Subcutaneous abdominal adipose tissue (tissue), 5 donors: ENCODE data around the gene TASOR.

Source experiments
- H3K27ac ChIP-seq: one replicate; pipeline ENCODE4 v1.7.0; 2013; ENCODE audit warnings: low read depth, mild to moderate bottlenecking, inconsistent platforms, low read length, moderate library complexity
- H3K27me3 ChIP-seq, 5 donors: one replicate each; pipeline ENCODE4 v1.7.0; 2013; ENCODE audit warnings: low read length in 5 of 5, inconsistent platforms in 1 of 5; ENCODE audit not compliant: control insufficient read depth in 5 of 5, insufficient read depth in 4 of 5
- H3K36me3 ChIP-seq, 5 donors: one replicate each; pipeline ENCODE4 v1.7.0; 2013; ENCODE audit warnings: low read length in 5 of 5; ENCODE audit not compliant: control insufficient read depth in 5 of 5, insufficient read depth in 5 of 5
- H3K4me1 ChIP-seq, 5 donors: one replicate each; pipeline ENCODE4 v1.7.0; 2013; ENCODE audit warnings: low read length in 5 of 5, mild to moderate bottlenecking in 3 of 5, moderate library complexity in 1 of 5; ENCODE audit not compliant: control insufficient read depth in 5 of 5, insufficient read depth in 5 of 5
- H3K4me3 ChIP-seq, 5 donors: one replicate each; pipeline ENCODE4 v1.7.0; 2013; ENCODE audit warnings: low read length in 5 of 5, low read depth in 1 of 5
- H3K9ac ChIP-seq, 5 donors: one replicate each; pipeline ENCODE4 v1.7.0; 2013; ENCODE audit warnings: low read length in 5 of 5, mild to moderate bottlenecking in 4 of 5, moderate library complexity in 3 of 5
- H3K9me3 ChIP-seq, 5 donors: one replicate each; pipeline ENCODE4 v1.7.0; 2013; ENCODE audit warnings: low read length in 5 of 5; ENCODE audit not compliant: control insufficient read depth in 5 of 5
- donor health status: healthy.
- donor health status: healthy.
- donor health status: healthy.
- donor health status: healthy.
- donor health status: healthy.

TASOR gene

GRCh38 chr3:56684029-56684428 lies 964 bp upstream of the TASOR start:
- no peaks in the 10 kb centered on the region for H3K36me3 ChIP-seq

GRCh38 chr3:56682462-56683121 lies 473 bp downstream of the TASOR start:
- no peaks in the 10 kb centered on the region for H3K27me3 ChIP-seq
- H3K9ac ChIP-seq = peak overlapping the region; percentile 71 to 94 (median 89)
- H3K4me3 ChIP-seq = peak overlapping the region; percentile 79 to 93 (median 83)
- peaks cover 1 to 36% (median 15%) of the 10 kb centered on the region in 5 donors for H3K4me1 ChIP-seq
- H3K36me3 ChIP-seq = no peaks in the 10 kb centered on the region
- H3K9me3 ChIP-seq = peaks cover 0 to 6% (median 0%) of the 10 kb centered on the region in 5 donors
- peak overlapping the region; percentile 91 for H3K27ac ChIP-seq

More at GRCh38 chr3:56684029-56684428, 964 bp upstream of the TASOR start:
- Histone ChIP-seq H3K27me3 (no peaks in the 10 kb centered on the region), H3K27ac (no peak overlapping the region), H3K4me1 (peaks cover 1 to 36% (median 15%) of the 10 kb centered on the region in 5 donors), H3K4me3 (no peak overlapping the region), H3K9ac (no peak overlapping the region), H3K9me3 (peaks cover 0 to 6% (median 0%) of the 10 kb centered on the region in 5 donors)

GRCh38 chr3:56681984-56682461 lies 1.0 kb downstream of the TASOR start:
- Histone ChIP-seq H3K4me3 (peak overlapping the region; percentile 79 to 93 (median 83)), H3K27ac (peak overlapping the region; percentile 91), H3K9me3 (peaks cover 0 to 6% (median 0%) of the 10 kb centered on the region in 5 donors), H3K36me3 (no peaks in the 10 kb centered on the region), H3K27me3 (no peaks in the 10 kb centered on the region), H3K4me1 (peaks cover 1 to 36% (median 15%) of the 10 kb centered on the region in 5 donors), H3K9ac (peak overlapping the region; percentile 71 to 94 (median 89))

GRCh38 chr3:56680054-56680580 lies 2.9 kb downstream of the TASOR start:
- no peak overlapping the region for H3K9ac ChIP-seq
- no peak overlapping the region for H3K4me3 ChIP-seq
- no peaks in the 10 kb centered on the region for H3K36me3 ChIP-seq
- H3K27ac ChIP-seq = no peak overlapping the region
- H3K27me3 ChIP-seq = no peaks in the 10 kb centered on the region
- peaks cover 0 to 6% (median 0%) of the 10 kb centered on the region in 5 donors for H3K9me3 ChIP-seq
- H3K4me1 ChIP-seq = peaks cover 1 to 36% (median 15%) of the 10 kb centered on the region in 5 donors

GRCh38 chr3:56677286-56677685 lies 5.8 kb downstream of the TASOR start:
- H3K4me3 ChIP-seq = no peak overlapping the region
- no peaks in the 10 kb centered on the region for H3K27me3 ChIP-seq
- H3K4me1 ChIP-seq = peaks cover 1 to 31% (median 10%) of the 10 kb centered on the region in 5 donors

GRCh38 chr3:56673781-56674457 lies 9.1 kb downstream of the TASOR start:
- peaks cover 10 to 34% (median 13%) of the 10 kb centered on the region in 5 donors for H3K36me3 ChIP-seq
- no peaks in the 10 kb centered on the region for H3K27me3 ChIP-seq
- no peak overlapping the region for H3K9ac ChIP-seq
- H3K4me1 ChIP-seq = no peaks in the 10 kb centered on the region
- no peak overlapping the region for H3K27ac ChIP-seq
- H3K9me3 ChIP-seq = no peaks in the 10 kb centered on the region
- no peak overlapping the region for H3K4me3 ChIP-seq

More at GRCh38 chr3:56677286-56677685, 5.8 kb downstream of the TASOR start:
- H3K9ac ChIP-seq = no peak overlapping the region
- H3K36me3 ChIP-seq = peaks cover 0 to 8% (median 5%) of the 10 kb centered on the region in 5 donors
- no peaks in the 10 kb centered on the region for H3K9me3 ChIP-seq
- no peak overlapping the region for H3K27ac ChIP-seq

GRCh38 chr3:56667973-56668579 lies 15.0 kb downstream of the TASOR start:
- Histone ChIP-seq H3K9ac (no peak overlapping the region), H3K4me1 (no peaks in the 10 kb centered on the region), H3K4me3 (no peak overlapping the region), H3K27ac (no peak overlapping the region), H3K9me3 (no peaks in the 10 kb centered on the region), H3K36me3 (peaks cover 41 to 83% (median 48%) of the 10 kb centered on the region in 5 donors), H3K27me3 (no peaks in the 10 kb centered on the region)

GRCh38 chr3:56664823-56665222 lies 18.2 kb downstream of the TASOR start:
- Histone ChIP-seq H3K9ac (no peak overlapping the region), H3K27me3 (no peaks in the 10 kb centered on the region), H3K4me3 (no peak overlapping the region), H3K9me3 (no peaks in the 10 kb centered on the region), H3K27ac (no peak overlapping the region), H3K36me3 (peaks cover 53 to 80% (median 56%) of the 10 kb centered on the region in 5 donors), H3K4me1 (no peaks in the 10 kb centered on the region)

GRCh38 chr3:56655709-56656108 lies 27.4 kb downstream of the TASOR start:
- no peaks in the 10 kb centered on the region for H3K4me1 ChIP-seq
- peaks cover 0 to 4% (median 0%) of the 10 kb centered on the region in 5 donors for H3K9me3 ChIP-seq
- H3K36me3 ChIP-seq = peaks cover 42 to 75% (median 56%) of the 10 kb centered on the region in 5 donors
- H3K27ac ChIP-seq = no peak overlapping the region
- no peak overlapping the region for H3K4me3 ChIP-seq
- no peak overlapping the region for H3K9ac ChIP-seq
- no peaks in the 10 kb centered on the region for H3K27me3 ChIP-seq
